ENCODE results near the gene C6orf89. TPM values are rescaled to one million over a fixed set of nuclear protein-coding genes. Genes with fewer than 3 reads are reported as not detected.
"Not testable (repeated sequence)": the region's sequence is repeated elsewhere in the genome, so short reads cannot be mapped to it uniquely, and the experiment has no call there.

The C6orf89 gene
- total RNA-seq, 4 donors from 2014 or later: 7.8 to 41.8 (median 28.2) TPM

DNA sequence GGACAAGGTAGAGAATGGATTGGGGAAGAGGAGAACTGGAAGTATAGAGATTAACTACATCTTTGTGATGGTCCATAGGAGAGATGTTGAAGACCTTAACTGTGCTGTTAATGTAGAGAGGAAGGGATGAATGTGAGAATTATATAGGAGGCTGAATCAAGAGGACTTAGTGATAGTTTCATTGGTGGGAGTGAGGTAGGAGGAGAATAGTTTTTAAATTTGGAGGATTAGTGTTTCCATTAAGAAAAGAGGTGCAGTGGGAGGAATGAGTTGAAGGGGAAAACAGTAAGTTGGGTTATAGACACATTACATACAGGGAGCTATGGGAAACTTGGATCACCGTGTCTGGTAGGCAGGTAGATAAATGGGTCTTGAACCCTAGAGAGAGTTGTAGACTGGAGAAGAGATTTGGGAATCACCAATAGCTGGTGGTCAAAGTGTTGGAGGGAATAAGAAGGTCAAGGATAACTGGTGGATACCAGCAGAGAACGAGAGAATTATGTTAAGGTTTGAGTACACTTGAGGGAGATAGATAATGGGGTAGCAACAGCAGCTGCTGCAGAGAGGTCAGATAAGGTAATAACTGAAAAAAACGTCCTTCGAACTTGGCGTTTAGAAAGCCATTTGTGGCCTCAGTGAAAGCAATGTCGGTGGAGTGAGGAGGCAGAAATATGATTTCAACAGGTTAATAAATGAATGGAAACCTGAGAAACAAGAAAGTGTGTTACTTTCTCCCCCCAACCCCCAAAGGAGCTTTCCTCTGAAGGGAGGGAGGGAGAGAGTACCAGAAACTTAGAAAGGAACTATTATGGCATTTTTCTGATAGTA, 3.1 kb downstream of the C6orf89 start:
- intact Hi-C loops (cut with DNase I; ENCODE audit: low total_unique reads): loop anchor here (10.0 kb wide), 1 partner anchor 326 kb away; no protein-coding TSS in a partner anchor
- Histone ChIP-seq H3K9me3 (no peaks in the 10 kb centered on the region), H3K36me3 (no peaks in the 10 kb centered on the region), H3K4me3 (no peak overlapping the region), H3K4me1 (peaks cover 0 to 28% (median 13%) of the 10 kb centered on the region in 4 donors), H3K27me3 (no peaks in the 10 kb centered on the region), H3K27ac (no peak overlapping the region)
- TF ChIP-seq EP300 (IDR thresholded peaks at IDR 0.05; ENCODE audit: low read depth) (no peak), POLR2A (IDR thresholded peaks at IDR 0.05) (no peak), POLR2AphosphoS5 (IDR thresholded peaks at IDR 0.05) (no peak)
- TF ChIP-seq, protein P1, sequence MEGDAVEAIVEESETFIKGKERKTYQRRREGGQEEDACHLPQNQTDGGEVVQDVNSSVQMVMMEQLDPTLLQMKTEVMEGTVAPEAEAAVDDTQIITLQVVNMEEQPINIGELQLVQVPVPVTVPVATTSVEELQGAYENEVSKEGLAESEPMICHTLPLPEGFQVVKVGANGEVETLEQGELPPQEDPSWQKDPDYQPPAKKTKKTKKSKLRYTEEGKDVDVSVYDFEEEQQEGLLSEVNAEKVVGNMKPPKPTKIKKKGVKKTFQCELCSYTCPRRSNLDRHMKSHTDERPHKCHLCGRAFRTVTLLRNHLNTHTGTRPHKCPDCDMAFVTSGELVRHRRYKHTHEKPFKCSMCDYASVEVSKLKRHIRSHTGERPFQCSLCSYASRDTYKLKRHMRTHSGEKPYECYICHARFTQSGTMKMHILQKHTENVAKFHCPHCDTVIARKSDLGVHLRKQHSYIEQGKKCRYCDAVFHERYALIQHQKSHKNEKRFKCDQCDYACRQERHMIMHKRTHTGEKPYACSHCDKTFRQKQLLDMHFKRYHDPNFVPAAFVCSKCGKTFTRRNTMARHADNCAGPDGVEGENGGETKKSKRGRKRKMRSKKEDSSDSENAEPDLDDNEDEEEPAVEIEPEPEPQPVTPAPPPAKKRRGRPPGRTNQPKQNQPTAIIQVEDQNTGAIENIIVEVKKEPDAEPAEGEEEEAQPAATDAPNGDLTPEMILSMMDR (IDR thresholded peaks at IDR 0.05): no peak
- DNase-seq: no peak
- in situ Hi-C loops (cut with MboI; ENCODE audit: low pct_ligation_motif_present in 1 of 4, low pct_unique_long_range_greater_than_20kb in 1 of 4, low sequenced_read_pairs in 3 of 4): loop anchor here (10.0 to 25.0 kb wide), 4 partner anchors 96 to 326 kb away; partner anchors contain the start of genes FGD2 (in 3 of the 4) and MTCH1 (in 1 of the 4)
- WGBS, 2 donors (ENCODE audit: low coverage in 1 of 2): 41 to 53% methylated on average over 6 of the region's 6 CpGs

DNA sequence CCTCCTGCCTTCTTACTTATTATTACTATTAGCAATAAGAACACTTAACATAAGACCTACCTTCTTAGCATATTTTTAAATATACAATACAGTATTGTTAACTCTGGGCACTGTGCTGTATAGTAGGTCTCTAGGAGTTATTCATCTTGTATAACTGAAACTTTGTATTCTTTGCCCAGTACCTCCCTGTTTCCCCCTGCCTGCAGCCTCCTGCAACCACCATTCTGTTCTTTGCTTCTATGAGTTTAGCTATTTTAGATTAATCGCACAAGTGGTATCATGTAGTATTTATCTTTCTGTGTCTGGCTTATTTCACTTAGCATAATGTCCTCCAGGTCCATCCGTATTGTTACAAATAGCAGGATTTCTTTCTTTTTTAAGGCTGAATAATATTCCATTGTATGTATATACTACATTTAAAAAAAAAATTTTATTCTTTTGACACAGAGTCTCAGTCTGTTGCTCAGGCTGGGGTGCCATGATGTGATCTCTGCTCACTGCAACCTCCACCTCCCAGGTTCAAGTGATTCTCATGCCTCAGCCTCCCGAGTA, 4.4 kb downstream of the C6orf89 start:
- Histone ChIP-seq H3K27me3 (no peaks in the 10 kb centered on the region), H3K4me1 (peaks cover 0 to 27% (median 13%) of the 10 kb centered on the region in 4 donors), H3K9me3 (no peaks in the 10 kb centered on the region), H3K4me3 (no peak overlapping the region), H3K36me3 (peaks cover 0 to 7% (median 2%) of the 10 kb centered on the region in 4 donors), H3K27ac (no peak overlapping the region)
- intact Hi-C loops (cut with DNase I; ENCODE audit: low total_unique reads): no loop called here
- no peak for DNase-seq
- 92 to 94% methylated on average over 3 of the region's 3 CpGs for WGBS, 2 donors (ENCODE audit: low coverage in 1 of 2)
- TF ChIP-seq POLR2AphosphoS5 (IDR thresholded peaks at IDR 0.05) (no peak), EP300 (IDR thresholded peaks at IDR 0.05; ENCODE audit: low read depth) (no peak), POLR2A (IDR thresholded peaks at IDR 0.05) (no peak)
- TF ChIP-seq, protein P1 (IDR thresholded peaks at IDR 0.05): no peak
- in situ Hi-C loops (cut with MboI; ENCODE audit: low pct_ligation_motif_present in 1 of 4, low pct_unique_long_range_greater_than_20kb in 1 of 4, low sequenced_read_pairs in 3 of 4): loop anchor here (25.0 kb wide), 2 partner anchors 122 to 322 kb away; partner anchors contain the start of gene FGD2 (in 3 of the 4)

DNA sequence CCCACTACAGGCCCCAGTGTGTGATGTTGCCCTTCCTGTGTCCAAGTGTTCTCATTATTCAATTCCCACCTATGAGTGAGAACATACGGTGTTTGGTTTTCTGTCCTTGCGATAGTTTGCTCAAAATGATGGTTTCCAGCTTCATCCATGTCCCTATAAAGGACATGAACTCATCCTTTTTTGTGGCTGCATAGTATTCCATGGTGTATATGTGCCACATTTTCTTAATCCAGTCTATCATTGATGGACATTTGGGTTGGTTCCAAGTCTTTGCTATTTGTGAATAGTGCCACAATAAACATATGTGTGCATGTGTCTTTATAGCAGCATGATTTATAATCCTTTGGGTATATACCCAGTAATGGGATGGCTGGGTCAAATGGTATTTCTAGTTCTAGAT, 5.4 kb downstream of the C6orf89 start:
- H3K4me3 ChIP-seq: not testable (repeated sequence)
- WGBS, 2 donors (ENCODE audit: low coverage in 1 of 2): 100% methylated on average over 1 to 2 of the region's 2 CpGs

DNA sequence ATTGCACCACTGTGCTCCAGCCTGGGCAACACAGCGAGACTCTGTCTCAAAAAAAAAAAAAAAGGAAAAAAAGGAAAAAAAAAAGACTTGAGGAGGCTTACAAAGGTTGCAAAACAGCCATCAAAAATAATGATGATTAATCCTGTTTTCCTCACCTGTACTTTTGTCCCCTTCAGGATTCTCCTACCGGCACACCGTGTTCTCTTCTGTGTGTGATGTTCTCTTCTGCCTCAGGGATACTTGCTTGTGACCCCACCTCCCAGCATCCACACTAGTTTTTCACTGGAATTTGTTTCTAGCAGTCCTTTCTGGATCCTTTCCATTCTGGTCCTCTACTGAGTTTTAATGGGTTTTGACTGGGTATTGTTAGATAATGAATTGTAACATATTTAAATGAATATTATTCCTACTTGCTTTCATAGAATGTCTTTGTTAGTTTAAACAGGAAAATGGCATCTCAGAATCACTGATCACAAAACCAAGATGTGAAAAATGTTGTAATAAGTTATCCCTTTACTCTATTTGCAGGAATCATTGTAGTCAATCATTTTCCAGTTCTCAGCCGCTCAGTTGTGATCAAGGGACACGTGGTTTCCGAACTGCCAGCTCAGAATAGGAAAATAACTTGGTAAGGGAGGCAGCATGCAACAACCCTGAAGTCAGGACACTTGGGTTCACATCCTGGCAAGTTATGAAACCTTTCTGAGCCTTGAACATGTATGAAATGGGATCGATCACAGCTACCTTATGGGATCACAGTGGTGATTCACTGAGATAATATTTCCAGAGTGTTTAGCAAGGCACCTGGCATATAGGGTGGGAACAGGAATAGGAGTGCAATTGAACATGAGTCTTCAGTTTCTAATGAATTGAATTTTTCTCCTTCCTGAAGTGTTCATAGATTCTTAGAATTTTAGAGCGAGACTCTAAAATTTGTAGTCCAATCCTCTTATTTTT, 8.5 kb downstream of the C6orf89 start:
- TF ChIP-seq POLR2AphosphoS5 (IDR thresholded peaks at IDR 0.05): no peak
- TF ChIP-seq, protein P1 (IDR thresholded peaks at IDR 0.05): no peak
- no peak for TF ChIP-seq EP300 (IDR thresholded peaks at IDR 0.05; ENCODE audit: low read depth)
- no peak for TF ChIP-seq POLR2A (IDR thresholded peaks at IDR 0.05)
- Histone ChIP-seq H3K36me3 (peaks cover 0 to 13% (median 6%) of the 10 kb centered on the region in 4 donors), H3K4me3 (no peak overlapping the region), H3K4me1 (peaks cover 0 to under 1% (median 0%) of the 10 kb centered on the region in 4 donors), H3K27ac (no peak overlapping the region), H3K27me3 (no peaks in the 10 kb centered on the region), H3K9me3 (no peaks in the 10 kb centered on the region)
- intact Hi-C loops (cut with DNase I; ENCODE audit: low total_unique reads): no loop called here
- 91 to 98% methylated on average over 7 to 8 of the region's 8 CpGs for WGBS, 2 donors (ENCODE audit: low coverage in 1 of 2)
- in situ Hi-C loops (cut with MboI; ENCODE audit: low pct_ligation_motif_present in 1 of 4, low pct_unique_long_range_greater_than_20kb in 1 of 4, low sequenced_read_pairs in 3 of 4): loop anchor here (25.0 kb wide), 2 partner anchors 118 to 318 kb away; partner anchors contain the start of gene FGD2 (in 3 of the 4)
- DNase-seq: no peak

More for the DNA sequence above, 5.4 kb downstream of the C6orf89 start:
- intact Hi-C loops (cut with DNase I; ENCODE audit: low total_unique reads); H3K27ac ChIP-seq; H3K9me3 ChIP-seq; H3K36me3 ChIP-seq; DNase-seq; H3K27me3 ChIP-seq: not testable (repeated sequence)
- in situ Hi-C loops (cut with MboI; ENCODE audit: low pct_ligation_motif_present in 1 of 4, low pct_unique_long_range_greater_than_20kb in 1 of 4, low sequenced_read_pairs in 3 of 4): loop anchor here (25.0 kb wide), 2 partner anchors 121 to 321 kb away; partner anchors contain the start of gene FGD2 (in 3 of the 4)
- H3K4me1 ChIP-seq: peaks cover 0 to 23% (median 9%) of the 10 kb centered on the region in 4 donors
